HepG2 (cell line): ENCODE data around the gene PHF13. TPM values are rescaled to one million over a fixed set of nuclear protein-coding genes. Genes with fewer than 3 reads are reported as not detected.

Source experiments
- CREM ChIP-seq, 2 experiments: sonication (generic) in 1 of 2; formaldehyde crosslinking in 1 of 2; IDR thresholded peaks; 2 replicates each; pipeline versions ENCODE4 v1.4.0 to v1.6.1; 2016 to 2020; ENCODE audit warnings: antibody characterized with exemption in 1 of 2, mild to moderate bottlenecking in 1 of 2, missing genetic modification reagents in 1 of 2
- DNMT3B ChIP-seq: conservative IDR thresholded peaks from 2 replicates; pipeline ENCODE4 v1.6.1; 2016; ENCODE audit warnings: missing biosample characterization, control low read depth
- HHEX ChIP-seq: IDR thresholded peaks from 2 replicates; pipeline ENCODE4 v1.6.1; 2016; ENCODE audit warnings: control low read depth
- HOXA9 ChIP-seq: sonication (generic); formaldehyde crosslinking; IDR thresholded peaks from 2 replicates; pipeline ENCODE4 v1.8.1; 2022; ENCODE audit warnings: missing genetic modification reagents, mild to moderate bottlenecking, moderate library complexity, borderline replicate concordance
- MTA1 ChIP-seq: sonication (generic); formaldehyde crosslinking; IDR thresholded peaks from 2 replicates; pipeline ENCODE4 v1.4.0; 2020; ENCODE audit warnings: missing genetic modification reagents, mild to moderate bottlenecking, borderline replicate concordance
- MZF1 ChIP-seq: sonication (generic); formaldehyde crosslinking; IDR thresholded peaks from 2 replicates; pipeline ENCODE4 v1.8.1; 2023; ENCODE audit warnings: mild to moderate bottlenecking, missing genetic modification reagents, borderline replicate concordance
- NFKBIZ ChIP-seq: IDR thresholded peaks from 2 replicates; pipeline ENCODE4 v1.6.1; 2018; ENCODE audit warnings: missing genetic modification reagents, missing compliant biosample characterization
- REL ChIP-seq: sonication (generic); formaldehyde crosslinking; conservative IDR thresholded peaks from 2 replicates; pipeline ENCODE4 v1.8.0; 2022; ENCODE audit warnings: mild to moderate bottlenecking, missing genetic modification reagents, moderate library complexity
- YY1 ChIP-seq: IDR thresholded peaks from 2 replicates; pipeline ENCODE4 v1.6.1; 2011; ENCODE audit warnings: low read length, low read depth, moderate library complexity, mild to moderate bottlenecking; ENCODE audit not compliant: insufficient read depth, insufficient replicate concordance
- ZNF224 ChIP-seq: sonication (generic); formaldehyde crosslinking; IDR thresholded peaks from 2 replicates; pipeline ENCODE4 v1.5.0; 2020; ENCODE audit warnings: mild to moderate bottlenecking, missing genetic modification reagents
- ZNF251 ChIP-seq: sonication (generic); formaldehyde crosslinking; IDR thresholded peaks from 2 replicates; pipeline ENCODE4 v1.9.0; 2021; ENCODE audit warnings: mild to moderate bottlenecking, missing genetic modification reagents
- ZNF530 ChIP-seq: sonication (generic); formaldehyde crosslinking; IDR thresholded peaks from 2 replicates; pipeline ENCODE4 v1.5.0; 2020; ENCODE audit warnings: low read depth, mild to moderate bottlenecking, missing genetic modification reagents
- ZNF776 ChIP-seq: sonication (generic); formaldehyde crosslinking; IDR thresholded peaks from 2 replicates; pipeline ENCODE4 v1.4.0; 2020; ENCODE audit warnings: mild to moderate bottlenecking, missing genetic modification reagents
- ZSCAN21 ChIP-seq: sonication (generic); formaldehyde crosslinking; IDR thresholded peaks from 2 replicates; pipeline ENCODE4 v1.8.0; 2022; ENCODE audit warnings: mild to moderate bottlenecking, missing genetic modification reagents, moderate library complexity, borderline replicate concordance
- polyA plus RNA-seq, 8 experiments: library from polyadenylated mRNA; depleted of rRNA in 3 of 8; stranded (reverse) in 7 of 8; unstranded in 1 of 8; fragments of >200 nt; fragmentation: Illumina TruSeq in 4 of 8; extraction: Trizol in 4 of 8; gene quantifications; 2 replicates each; pipeline versions ENCODE4 v1.2.1 to v1.2.3, GENCODE V29; 2011 to 2016; ENCODE audit warnings: low read depth in 4 of 8, missing spikeins in 1 of 8, mixed read lengths in 1 of 8; ENCODE audit not compliant: insufficient read depth in 1 of 8
- total RNA-seq, 5 experiments: library from RNA; depleted of rRNA; stranded (reverse); fragments of >200 nt; fragmentation: Illumina TruSeq; extraction: Trizol; gene quantifications; 2 replicates each; pipeline ENCODE4 v1.2.3, GENCODE V29; 2016; ENCODE audit warnings: low read depth in 1 of 5
- TF ChIP-seq, protein P1 (sequence below): sonication (generic); formaldehyde crosslinking; IDR thresholded peaks from 2 replicates; pipeline ENCODE4 v1.8.0; 2022; ENCODE audit warnings: mild to moderate bottlenecking, missing genetic modification reagents, moderate library complexity
- TF ChIP-seq, protein P2 (sequence below): sonication (generic); IDR thresholded peaks from 2 replicates; pipeline ENCODE4 v1.6.1; 2016; ENCODE audit warnings: low read depth, borderline replicate concordance
- TF ChIP-seq, protein P3 (sequence below): sonication (generic); formaldehyde crosslinking; IDR thresholded peaks from 2 replicates; pipeline ENCODE4 v1.4.0; 2020; ENCODE audit warnings: missing genetic modification reagents, mild to moderate bottlenecking, borderline replicate concordance
- TF ChIP-seq, protein P4 (sequence below): sonication (generic); formaldehyde crosslinking; IDR thresholded peaks from 2 replicates; pipeline ENCODE4; 2020; ENCODE audit warnings: missing genetic modification reagents, mild to moderate bottlenecking, borderline replicate concordance

The PHF13 gene
- total and polyA plus RNA-seq, 2 of the 13 experiments (the other 11 are each of a cell fraction or from before 2014, with no cell fraction given), result 4.7 to 7.4 TPM

DNA sequence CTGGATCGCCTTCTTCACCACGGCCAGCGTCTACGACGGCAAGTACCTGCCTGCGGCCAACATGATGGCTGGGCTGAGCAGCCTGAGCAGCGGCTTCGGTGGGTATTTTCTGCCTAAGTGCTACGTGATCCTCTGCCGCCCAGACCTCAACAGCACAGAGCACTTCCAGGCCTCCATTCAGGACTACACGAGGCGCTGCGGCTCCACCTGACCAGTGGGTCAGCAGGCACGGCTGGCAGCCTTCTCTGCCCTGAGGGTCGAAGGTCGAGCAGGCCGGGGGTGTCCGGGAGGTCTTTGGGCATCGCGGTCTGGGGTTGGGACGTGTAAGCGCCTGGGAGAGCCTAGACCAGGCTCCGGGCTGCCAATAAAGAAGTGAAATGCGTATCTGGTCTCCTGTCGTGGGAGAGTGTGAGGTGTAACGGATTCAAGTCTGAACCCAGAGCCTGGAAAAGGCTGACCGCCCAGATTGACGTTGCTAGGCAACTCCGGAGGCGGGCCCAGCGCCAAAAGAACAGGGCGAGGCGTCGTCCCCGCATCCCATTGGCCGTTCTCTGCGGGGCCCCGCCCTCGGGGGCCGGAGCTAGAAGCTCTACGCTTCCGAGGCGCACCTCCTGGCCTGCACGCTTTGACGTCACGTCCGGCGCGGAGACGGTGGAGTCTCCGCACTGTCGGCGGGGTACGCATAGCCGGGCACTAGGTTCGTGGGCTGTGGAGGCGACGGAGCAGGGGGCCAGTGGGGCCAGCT lies 34.0 kb upstream of the PHF13 start, which contains the start of gene ZBTB48 (continued):
- TF ChIP-seq YY1 (no peak), ZSCAN21 (no peak), ZNF224 (CRISPR knock-in tag) (no peak), MTA1 (CRISPR knock-in tag) (0 out of 2 replicates have a peak, but pooled peaks have one; percentile 28), HOXA9 (CRISPR knock-in tag) (no peak), ZNF530 (no peak), HHEX (CRISPR knock-in tag) (no peak), MZF1 (CRISPR knock-in tag) (no peak), ZNF776 (CRISPR knock-in tag) (no peak; the same call in 1 of the 2 replicates), ZNF251 (CRISPR knock-in tag) (no peak), DNMT3B (no peak), REL (CRISPR knock-in tag) (no peak), CREM (IDR thresholded peaks at IDR 0.05) (peak; percentile 91), CREM (CRISPR knock-in tag; IDR thresholded peaks at IDR 0.05) (peak; percentile 68), NFKBIZ (CRISPR knock-in tag) (no peak)
- TF ChIP-seq, protein P1, sequence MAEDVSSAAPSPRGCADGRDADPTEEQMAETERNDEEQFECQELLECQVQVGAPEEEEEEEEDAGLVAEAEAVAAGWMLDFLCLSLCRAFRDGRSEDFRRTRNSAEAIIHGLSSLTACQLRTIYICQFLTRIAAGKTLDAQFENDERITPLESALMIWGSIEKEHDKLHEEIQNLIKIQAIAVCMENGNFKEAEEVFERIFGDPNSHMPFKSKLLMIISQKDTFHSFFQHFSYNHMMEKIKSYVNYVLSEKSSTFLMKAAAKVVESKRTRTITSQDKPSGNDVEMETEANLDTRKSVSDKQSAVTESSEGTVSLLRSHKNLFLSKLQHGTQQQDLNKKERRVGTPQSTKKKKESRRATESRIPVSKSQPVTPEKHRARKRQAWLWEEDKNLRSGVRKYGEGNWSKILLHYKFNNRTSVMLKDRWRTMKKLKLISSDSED (CRISPR knock-in tag), result no peak
- TF ChIP-seq, protein P2, sequence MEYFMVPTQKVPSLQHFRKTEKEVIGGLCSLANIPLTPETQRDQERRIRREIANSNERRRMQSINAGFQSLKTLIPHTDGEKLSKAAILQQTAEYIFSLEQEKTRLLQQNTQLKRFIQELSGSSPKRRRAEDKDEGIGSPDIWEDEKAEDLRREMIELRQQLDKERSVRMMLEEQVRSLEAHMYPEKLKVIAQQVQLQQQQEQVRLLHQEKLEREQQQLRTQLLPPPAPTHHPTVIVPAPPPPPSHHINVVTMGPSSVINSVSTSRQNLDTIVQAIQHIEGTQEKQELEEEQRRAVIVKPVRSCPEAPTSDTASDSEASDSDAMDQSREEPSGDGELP, result peak; percentile 27; the same call in 1 of the 2 replicates
- TF ChIP-seq, protein P3, sequence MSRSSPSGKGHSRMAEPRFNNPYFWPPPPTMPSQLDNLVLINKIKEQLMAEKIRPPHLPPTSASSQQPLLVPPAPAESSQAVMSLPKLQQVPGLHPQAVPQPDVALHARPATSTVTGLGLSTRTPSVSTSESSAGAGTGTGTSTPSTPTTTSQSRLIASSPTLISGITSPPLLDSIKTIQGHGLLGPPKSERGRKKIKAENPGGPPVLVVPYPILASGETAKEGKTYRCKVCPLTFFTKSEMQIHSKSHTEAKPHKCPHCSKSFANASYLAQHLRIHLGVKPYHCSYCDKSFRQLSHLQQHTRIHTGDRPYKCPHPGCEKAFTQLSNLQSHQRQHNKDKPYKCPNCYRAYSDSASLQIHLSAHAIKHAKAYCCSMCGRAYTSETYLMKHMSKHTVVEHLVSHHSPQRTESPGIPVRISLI (CRISPR knock-in tag), result peak; percentile 59
- TF ChIP-seq, protein P4, sequence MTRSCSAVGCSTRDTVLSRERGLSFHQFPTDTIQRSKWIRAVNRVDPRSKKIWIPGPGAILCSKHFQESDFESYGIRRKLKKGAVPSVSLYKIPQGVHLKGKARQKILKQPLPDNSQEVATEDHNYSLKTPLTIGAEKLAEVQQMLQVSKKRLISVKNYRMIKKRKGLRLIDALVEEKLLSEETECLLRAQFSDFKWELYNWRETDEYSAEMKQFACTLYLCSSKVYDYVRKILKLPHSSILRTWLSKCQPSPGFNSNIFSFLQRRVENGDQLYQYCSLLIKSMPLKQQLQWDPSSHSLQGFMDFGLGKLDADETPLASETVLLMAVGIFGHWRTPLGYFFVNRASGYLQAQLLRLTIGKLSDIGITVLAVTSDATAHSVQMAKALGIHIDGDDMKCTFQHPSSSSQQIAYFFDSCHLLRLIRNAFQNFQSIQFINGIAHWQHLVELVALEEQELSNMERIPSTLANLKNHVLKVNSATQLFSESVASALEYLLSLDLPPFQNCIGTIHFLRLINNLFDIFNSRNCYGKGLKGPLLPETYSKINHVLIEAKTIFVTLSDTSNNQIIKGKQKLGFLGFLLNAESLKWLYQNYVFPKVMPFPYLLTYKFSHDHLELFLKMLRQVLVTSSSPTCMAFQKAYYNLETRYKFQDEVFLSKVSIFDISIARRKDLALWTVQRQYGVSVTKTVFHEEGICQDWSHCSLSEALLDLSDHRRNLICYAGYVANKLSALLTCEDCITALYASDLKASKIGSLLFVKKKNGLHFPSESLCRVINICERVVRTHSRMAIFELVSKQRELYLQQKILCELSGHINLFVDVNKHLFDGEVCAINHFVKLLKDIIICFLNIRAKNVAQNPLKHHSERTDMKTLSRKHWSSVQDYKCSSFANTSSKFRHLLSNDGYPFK (CRISPR knock-in tag), result 0 out of 2 replicates have a peak, but pooled peaks have one; percentile 5
